HG03175 (cell line): ENCODE results near the gene TRMT10C.
"Not testable (repeated sequence)": the region's sequence is repeated elsewhere in the genome, so short reads cannot be mapped to it uniquely, and the experiment has no call there.

ENCODE experiments used
- ATAC-seq: cut with Tn5 transposase; IDR thresholded peaks from one replicate; pipeline ENCODE4 v1.9.1; 2021; ENCODE audit warnings: mild to moderate bottlenecking, moderate library complexity; ENCODE audit not compliant: unreplicated experiment

TRMT10C gene

GRCh38 chr3:101561630-101562328, at the start of gene TRMT10C:
Gene TRMT10C, plus strand, starts transcription at chr3:101561868. Its CDS starts 2,914 bp downstream, at chr3:101564782.
- ATAC-seq, result peak; percentile 100

DNA sequence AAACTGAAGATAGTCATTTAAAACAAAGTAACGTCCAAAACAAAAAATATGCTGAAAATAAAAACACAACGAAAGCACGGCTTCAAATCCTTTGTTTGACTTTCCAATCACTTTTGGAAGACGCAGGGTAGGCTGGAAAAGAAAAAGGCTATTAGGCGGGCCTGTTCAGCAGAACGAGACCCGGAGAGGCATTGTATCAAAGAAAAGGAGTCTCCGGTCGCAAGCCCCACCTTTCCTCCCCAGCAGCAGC, 49.3 kb upstream of the TRMT10C start:
- ATAC-seq, result peak; percentile 28

GRCh38 chr3:101512646-101513418, 48.8 kb upstream of the TRMT10C start, which contains the start of gene SENP7:
Gene SENP7, minus strand, starts transcription at chr3:101513212. Its CDS starts 82 bp downstream, at chr3:101513130.
- ATAC-seq, result peak; percentile 64

DNA sequence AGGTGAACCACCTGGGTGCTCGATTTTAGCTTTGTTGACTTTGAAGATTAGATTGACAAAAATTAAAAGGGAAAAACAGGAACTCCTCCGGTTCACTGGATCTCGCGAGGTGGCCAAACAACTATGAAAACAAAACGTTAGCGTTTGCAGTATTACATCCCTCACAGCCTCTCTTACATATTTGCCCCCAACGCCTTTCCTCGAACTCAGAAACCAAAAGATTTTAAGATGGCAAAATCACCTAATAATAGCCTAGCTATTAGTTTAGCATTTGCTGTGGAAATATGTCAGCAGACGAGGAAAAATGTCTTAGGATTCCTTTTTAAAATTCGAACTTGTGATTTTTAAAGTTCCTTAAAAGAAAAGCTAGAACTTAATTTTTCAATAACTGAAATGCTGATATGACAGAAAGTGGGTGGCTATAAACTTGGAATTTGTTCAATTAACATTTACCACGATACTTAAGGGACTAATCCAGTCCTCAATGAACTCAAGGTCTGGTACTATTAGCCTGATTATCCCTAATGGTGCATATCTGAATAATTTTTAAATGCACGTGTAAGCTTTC, 48.2 kb upstream of the TRMT10C start:
- ATAC-seq, result peak; percentile 33

DNA sequence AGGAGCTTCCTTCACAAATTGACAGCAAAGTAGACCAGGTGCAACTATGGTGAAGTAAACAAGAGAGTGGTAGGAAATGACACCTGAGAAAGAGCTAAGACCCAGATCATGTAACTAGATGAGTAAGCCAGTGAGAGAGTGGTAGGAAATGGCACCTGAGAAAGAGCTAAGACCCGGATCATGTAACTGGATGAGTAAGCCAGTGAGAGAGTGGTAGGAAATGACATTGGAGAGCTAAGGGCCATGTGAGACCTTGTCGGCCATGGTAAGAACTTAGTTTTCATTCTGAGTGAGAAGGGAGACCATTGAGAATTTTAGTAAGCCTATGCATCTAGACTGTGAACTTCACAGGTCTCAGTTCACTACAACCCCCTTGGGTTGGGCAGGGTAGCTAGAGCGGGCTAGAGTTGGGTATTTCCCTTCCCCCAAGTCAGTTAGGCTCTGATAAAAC, 43.2 kb upstream of the TRMT10C start:
- ATAC-seq, result peak; percentile 99

- ATAC-seq, result no peak
Measured at GRCh38 chr3:101519685-101520365, 41.8 kb upstream of the TRMT10C start.

GRCh38 chr3:101521211-101521701, 40.4 kb upstream of the TRMT10C start:
- no peak for ATAC-seq

GRCh38 chr3:101527441-101527840, 34.2 kb upstream of the TRMT10C start:
- no peak for ATAC-seq

- ATAC-seq, result no peak
Measured at GRCh38 chr3:101527906-101528305, 33.8 kb upstream of the TRMT10C start.

GRCh38 chr3:101529816-101530685, 31.6 kb upstream of the TRMT10C start:
- no peak for ATAC-seq

- ATAC-seq, result no peak
Measured at GRCh38 chr3:101530686-101531047, 31.0 kb upstream of the TRMT10C start.

- no peak for ATAC-seq
Measured at GRCh38 chr3:101531473-101532086, 30.1 kb upstream of the TRMT10C start.

DNA sequence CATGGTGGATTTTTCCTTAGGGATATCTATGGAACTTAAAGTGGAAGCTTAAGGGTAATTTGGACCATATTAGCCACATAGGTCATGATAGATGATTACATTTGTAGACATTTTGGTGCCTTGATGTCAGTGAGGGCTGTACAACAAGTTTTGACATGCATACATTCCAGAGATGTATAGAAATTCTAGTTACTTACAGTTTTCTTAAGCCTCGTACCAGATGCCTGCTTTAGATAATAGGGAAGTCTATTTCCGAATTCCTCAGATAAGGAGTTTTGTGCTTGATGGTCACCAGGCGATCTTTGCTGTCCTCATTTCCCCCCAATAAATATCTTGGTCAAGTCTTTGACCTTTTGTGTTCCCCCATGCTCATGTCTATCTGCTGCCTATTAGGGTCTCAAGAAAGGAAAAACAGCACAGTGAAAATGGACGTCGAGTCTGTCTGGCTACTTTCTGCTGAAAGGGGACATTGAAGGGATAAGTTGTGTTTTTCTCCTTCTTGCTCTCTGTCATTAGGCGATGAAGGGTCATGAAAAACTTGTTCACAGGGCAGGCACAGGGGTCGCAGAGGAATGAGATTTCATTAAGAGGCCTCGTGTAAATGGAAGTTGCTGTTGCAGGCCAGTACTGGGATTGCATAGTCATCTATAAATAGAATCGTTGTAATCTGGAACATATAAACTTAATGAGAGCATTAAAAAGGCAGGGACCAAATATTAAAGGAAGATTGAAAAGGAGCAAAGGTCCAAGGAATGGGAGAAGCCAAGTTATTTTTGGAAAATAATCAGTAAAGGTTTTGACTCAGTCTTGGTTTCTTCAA, 28.7 kb upstream of the TRMT10C start:
- no peak for ATAC-seq

DNA sequence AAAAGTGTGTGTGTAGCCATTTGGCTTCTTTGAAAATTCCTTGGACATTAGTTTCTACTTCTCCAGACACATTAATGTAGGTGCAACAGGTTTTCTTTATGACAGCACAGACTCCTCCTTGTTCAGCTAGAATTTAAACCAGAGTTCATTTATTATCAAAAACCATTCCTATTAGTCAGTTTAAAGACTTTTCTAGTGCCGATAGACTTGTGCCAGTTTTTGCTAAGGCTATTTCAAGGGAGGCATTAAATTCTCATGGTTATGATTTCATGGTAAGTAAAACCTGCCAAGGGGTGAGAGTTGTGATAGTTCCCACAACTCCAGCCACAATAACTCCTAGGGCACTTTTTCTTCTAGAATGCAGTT, 28.1 kb upstream of the TRMT10C start:
- no peak for ATAC-seq

- no peak for ATAC-seq
Measured at GRCh38 chr3:101535221-101535620, 26.4 kb upstream of the TRMT10C start.

GRCh38 chr3:101536266-101536665, 25.4 kb upstream of the TRMT10C start:
- ATAC-seq, result no peak

- not testable (repeated sequence) for ATAC-seq
Measured at GRCh38 chr3:101536955-101537354, 24.7 kb upstream of the TRMT10C start.

DNA sequence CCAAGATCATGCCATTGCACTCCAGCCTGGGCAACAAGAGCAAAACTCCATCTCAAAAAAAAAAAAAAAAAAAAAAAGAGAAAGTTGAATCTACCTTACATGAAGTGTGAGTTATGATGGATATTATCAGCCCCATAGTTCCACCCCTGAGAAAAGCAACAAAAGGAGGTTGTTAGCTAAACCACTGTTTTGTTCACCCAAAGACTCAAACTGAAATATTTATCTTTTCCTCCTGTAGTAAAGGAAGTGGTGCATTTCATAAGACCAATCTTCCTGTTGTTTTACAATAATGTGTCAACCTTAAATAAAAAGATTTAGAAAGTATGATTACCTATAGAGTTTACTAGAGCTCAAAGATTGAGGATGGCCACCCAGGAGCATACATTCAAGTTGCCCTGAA, 18.7 kb upstream of the TRMT10C start:
- no peak for ATAC-seq

- ATAC-seq, result no peak
Measured at GRCh38 chr3:101544161-101544850, 17.4 kb upstream of the TRMT10C start.
